Stimulated activated CD4-positive, alpha-beta T cell treated with anti-CD3 and anti-CD28 coated beads, Interleukin-2, amount 100 ng/mL, for 24 hours (primary cell): ENCODE data around the gene SPIRE2.

Experiments
- DNase-seq, 2 donors: peaks; one replicate each; pipeline ENCODE4 v3.0.0-alpha.2; 2020

SPIRE2 gene

DNA sequence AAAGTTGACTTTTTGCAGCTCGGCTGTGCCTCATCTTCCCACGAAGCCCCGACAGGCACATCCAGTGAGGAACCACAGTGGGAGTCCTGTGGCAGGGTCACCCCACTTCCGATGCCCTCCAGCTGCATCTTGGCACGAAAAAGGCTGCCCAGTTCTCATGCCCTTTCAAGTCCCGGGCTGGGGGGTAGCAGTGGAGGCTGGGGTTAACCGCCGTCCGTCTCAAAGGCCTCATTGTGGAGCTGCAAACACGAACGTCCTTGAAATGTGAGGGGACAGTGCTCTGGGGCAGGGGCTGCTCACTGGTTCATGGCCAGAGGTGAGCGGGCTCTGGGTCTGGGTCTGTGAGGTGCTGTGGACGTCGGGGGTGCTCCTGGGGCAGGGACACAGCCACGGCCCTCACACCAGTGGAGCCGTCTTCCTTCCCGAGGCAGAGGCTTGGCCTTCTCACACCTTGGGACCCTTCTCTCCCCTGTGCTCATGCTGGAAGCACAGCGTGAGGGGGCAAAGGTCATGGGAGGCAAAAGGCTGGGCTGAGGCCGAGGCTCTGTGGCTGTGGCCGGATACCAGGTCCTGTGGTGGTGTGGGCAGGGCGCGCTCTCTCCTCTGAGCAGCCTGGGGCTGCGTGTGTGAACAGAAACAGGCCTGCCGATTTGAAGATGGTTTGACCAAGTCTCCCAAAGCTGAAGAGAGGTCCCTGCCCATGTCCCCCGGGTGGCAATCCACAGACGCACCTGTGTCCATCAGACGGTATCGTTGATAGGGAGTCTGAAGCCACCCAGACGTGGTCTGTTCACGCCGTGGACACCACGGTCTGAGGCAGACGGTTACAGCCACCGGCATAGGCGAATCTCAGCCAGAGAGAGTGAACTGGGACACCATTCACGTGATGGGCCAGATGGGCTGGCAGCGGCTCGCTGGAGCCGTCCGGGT is 87.3 kb downstream of the SPIRE2 start:
- no peak for DNase-seq

DNA sequence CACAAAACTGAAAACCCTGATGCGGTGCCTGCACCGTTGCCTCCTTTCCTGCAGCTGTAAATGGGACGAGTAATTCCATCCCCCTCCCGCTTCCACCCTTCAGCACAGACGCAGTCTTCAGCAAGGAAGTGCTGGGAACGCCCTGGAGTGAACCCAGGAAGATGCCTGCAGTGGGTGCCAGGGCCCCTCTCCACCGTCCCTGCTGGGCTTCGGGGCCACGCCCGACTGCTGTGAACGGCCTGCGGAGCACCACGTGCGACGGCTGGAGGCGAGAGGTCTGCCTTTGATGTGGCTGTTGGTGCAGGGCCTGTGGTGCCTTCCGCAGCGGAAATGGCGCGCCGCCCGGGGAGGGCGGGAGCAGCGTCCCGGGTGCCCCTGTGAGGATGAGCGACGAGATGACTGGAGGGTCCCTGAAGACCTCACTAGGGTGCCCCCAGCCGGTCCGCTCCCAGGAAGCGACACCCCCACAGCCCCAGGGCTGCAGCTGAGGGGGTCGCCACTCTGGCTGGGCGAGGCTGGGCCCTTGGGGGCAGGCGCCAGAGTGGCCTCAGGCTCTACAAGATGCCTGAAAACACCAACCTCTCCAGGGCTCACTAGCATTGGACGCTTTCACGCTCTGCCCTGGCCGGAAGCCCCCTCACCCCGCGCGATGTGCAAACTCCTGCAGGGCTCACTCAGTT is 89.6 kb downstream of the SPIRE2 start:
- DNase-seq, result peak; percentile 75 to 78

DNA sequence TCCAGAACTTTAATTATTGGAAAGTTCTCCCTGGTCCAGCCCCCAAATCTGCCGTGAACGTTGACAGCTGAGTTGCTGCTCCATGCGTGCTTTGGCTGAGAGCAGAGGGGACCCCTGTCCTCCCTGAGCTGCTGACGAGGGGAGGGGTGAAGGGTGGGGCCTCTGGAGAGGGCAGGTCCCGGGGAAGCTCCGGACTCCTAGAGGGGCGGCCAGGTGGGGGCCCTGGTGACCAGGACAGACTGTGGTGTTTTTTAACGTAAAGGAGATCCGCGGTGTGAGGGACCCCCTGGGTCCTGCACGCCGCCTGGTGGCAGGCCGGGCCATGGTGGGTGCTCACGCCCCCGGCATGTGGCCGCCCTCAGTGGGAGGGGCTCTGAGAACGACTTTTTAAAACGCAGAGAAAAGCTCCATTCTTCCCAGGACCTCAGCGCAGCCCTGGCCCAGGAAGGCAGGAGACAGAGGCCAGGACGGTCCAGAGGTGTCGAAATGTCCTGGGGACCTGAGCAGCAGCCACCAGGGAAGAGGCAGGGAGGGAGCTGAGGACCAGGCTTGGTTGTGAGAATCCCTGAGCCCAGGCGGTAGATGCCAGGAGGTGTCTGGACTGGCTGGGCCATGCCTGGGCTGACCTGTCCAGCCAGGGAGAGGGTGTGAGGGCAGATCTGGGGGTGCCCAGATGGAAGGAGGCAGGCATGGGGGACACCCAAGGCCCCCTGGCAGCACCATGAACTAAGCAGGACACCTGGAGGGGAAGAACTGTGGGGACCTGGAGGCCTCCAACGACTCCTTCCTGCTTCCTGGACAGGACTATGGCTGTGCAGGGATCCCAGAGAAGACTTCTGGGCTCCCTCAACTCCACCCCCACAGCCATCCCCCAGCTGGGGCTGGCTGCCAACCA is 90.4 kb downstream of the SPIRE2 start, which contains the start of gene MC1R:
Gene MC1R, plus strand, starts transcription at position 410 of the 895 bp plus-strand sequence. Its CDS starts 397 bp downstream, at position 807.
- DNase-seq, result peak in 1 of 2 donors; percentile 33

DNA sequence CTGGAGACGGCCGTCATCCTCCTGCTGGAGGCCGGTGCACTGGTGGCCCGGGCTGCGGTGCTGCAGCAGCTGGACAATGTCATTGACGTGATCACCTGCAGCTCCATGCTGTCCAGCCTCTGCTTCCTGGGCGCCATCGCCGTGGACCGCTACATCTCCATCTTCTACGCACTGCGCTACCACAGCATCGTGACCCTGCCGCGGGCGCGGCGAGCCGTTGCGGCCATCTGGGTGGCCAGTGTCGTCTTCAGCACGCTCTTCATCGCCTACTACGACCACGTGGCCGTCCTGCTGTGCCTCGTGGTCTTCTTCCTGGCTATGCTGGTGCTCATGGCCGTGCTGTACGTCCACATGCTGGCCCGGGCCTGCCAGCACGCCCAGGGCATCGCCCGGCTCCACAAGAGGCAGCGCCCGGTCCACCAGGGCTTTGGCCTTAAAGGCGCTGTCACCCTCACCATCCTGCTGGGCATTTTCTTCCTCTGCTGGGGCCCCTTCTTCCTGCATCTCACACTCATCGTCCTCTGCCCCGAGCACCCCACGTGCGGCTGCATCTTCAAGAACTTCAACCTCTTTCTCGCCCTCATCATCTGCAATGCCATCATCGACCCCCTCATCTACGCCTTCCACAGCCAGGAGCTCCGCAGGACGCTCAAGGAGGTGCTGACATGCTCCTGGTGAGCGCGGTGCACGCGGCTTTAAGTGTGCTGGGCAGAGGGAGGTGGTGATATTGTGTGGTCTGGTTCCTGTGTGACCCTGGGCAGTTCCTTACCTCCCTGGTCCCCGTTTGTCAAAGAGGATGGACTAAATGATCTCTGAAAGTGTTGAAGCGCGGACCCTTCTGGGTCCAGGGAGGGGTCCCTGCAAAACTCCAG is 91.5 kb downstream of the SPIRE2 start:
- DNase-seq, result no peak

DNA sequence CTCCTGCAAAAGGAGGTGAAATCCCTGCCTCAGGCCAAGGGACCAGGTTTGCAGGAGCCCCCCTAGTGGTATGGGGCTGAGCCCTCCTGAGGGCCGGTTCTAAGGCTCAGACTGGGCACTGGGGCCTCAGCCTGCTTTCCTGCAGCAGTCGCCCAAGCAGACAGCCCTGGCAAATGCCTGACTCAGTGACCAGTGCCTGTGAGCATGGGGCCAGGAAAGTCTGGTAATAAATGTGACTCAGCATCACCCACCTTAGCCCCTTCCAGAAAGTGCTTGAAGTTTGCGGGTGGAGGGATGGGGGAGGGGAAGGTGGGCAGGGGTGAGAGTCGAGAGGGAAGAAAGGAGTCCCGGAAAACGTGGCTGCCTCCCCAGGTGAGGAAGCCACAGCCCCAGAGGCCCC is 92.4 kb downstream of the SPIRE2 start:
- DNase-seq, result no peak
